HG02763 (cell line): ENCODE data around the gene TXNRD2.

Source experiments
- ATAC-seq: cut with Tn5 transposase; IDR thresholded peaks from one replicate; pipeline ENCODE4 v1.9.1; 2021; ENCODE audit warnings: mild to moderate bottlenecking, moderate library complexity; ENCODE audit not compliant: unreplicated experiment

TXNRD2 gene

GRCh38 chr22:19905347-19906276, 36.0 kb downstream of the TXNRD2 start:
- no peak for ATAC-seq

- ATAC-seq, result no peak
These were observed 36.7 kb downstream of the TXNRD2 start for GRCh38 chr22:19904935-19905334.

- no peak for ATAC-seq
These were observed 37.3 kb downstream of the TXNRD2 start for GRCh38 chr22:19904174-19904856.

- ATAC-seq, result no peak
These were observed 38.1 kb downstream of the TXNRD2 start for GRCh38 chr22:19903513-19903912.

GRCh38 chr22:19903031-19903430, 38.6 kb downstream of the TXNRD2 start:
- no peak for ATAC-seq

GRCh38 chr22:19902245-19902715, 39.3 kb downstream of the TXNRD2 start:
- ATAC-seq, result no peak

GRCh38 chr22:19901577-19902244, 39.9 kb downstream of the TXNRD2 start:
- no peak for ATAC-seq

- no peak for ATAC-seq
These were observed 40.7 kb downstream of the TXNRD2 start for GRCh38 chr22:19900707-19901436.

GRCh38 chr22:19898831-19899567, 42.6 kb downstream of the TXNRD2 start:
- ATAC-seq, result no peak

- ATAC-seq, result no peak
These were observed 43.5 kb downstream of the TXNRD2 start for GRCh38 chr22:19898145-19898544.

- no peak for ATAC-seq
These were observed 43.9 kb downstream of the TXNRD2 start for GRCh38 chr22:19897726-19898125.

GRCh38 chr22:19896665-19897355, 44.8 kb downstream of the TXNRD2 start:
- no peak for ATAC-seq

GRCh38 chr22:19895160-19895849, 46.3 kb downstream of the TXNRD2 start:
- no peak for ATAC-seq

GRCh38 chr22:19893363-19893762, 48.3 kb downstream of the TXNRD2 start:
- ATAC-seq, result no peak

- no peak for ATAC-seq
These were observed 48.7 kb downstream of the TXNRD2 start for GRCh38 chr22:19892925-19893324.

GRCh38 chr22:19892257-19892879, 49.2 kb downstream of the TXNRD2 start:
- ATAC-seq, result no peak

- ATAC-seq, result no peak
These were observed 50.0 kb downstream of the TXNRD2 start for GRCh38 chr22:19891317-19892256.
